OCI-M1 (cell line): Measurements from ENCODE around the gene DENND1A.

Source experiments
- DNase-seq: peaks from one replicate; lab custom pipeline; 2025; lab: John Stamatoyannopoulos, UW

Gene DENND1A

GRCh38 chr9:123534336-123534735 is 395.6 kb downstream of the DENND1A start:
- DNase-seq: no peak

GRCh38 chr9:123530244-123530643 is 399.7 kb downstream of the DENND1A start:
- DNase-seq: no peak

DNA sequence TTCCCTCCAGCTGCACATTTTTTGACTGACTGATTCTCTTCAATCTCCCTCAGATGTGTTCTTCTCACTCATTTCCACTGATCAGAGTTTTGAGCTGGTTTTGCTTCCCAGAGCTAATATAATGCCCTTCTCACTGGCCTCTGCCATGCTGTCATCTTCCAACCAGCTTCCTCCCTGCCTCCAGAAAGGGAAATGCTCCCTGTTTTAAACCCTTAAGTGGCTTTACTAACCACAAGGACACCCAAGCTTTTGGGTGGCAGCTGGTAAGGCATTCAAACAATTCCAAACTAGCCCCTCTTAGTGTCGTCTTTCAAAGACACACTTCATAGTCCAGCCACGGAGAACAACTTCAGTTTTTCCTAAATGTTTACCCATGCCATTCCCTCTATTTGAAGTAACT is 401.4 kb downstream of the DENND1A start:
- no peak for DNase-seq

DNA sequence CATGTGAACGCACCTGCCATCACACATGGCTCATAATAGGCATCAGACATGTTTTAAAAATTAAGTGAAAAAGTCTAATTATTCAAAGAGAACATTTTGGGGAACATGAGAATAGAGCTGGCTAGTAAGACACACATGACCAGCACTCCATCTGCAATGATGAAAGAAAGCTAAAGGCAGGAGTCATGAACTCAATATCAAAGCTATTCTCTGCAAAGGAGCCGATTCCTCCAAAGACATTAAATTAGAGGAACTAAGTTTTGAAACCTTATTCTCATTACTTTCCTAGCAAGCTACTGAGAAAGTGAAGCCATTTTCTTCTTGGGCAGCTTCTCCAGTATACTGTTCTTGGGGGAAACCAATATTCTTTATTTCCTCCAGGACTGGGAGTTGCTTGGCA is 401.9 kb downstream of the DENND1A start:
- no peak for DNase-seq

DNA sequence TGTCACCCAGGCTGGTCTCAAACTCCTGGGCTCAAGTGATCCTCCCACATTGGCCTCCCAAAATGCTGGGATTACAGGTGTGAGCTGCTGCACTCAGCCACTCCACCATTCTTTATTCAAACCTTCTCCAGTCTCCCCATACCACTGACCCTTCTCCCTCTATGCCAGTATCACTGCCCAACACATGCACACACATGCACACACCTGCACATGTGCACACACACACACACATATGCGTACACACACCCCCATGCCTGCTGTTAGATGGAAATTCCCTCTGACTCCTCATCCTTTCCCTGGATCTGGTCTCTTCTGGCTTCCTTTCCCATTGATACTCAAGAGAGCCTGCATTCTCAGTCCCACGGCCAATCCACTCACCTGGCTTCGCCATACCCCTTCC is 404.0 kb downstream of the DENND1A start:
- DNase-seq: no peak

DNA sequence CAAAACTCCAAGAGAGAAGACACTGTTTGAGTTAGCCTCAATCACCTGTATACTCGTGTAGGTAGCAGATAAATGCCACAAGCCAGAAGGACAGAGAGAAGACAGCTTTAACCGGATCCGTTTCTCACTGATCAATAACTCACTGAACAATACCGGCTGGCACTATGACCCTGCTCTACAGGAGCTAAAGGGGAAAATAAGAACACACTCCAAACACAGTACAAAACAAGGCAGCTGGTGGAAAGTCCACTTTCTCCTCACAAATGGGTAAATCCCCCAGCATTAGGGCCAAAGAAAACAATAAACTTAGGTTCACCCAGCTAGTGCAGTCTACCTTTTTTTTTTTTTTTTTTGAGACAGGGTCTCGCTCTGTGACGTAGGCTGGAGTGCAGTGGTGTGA is 404.5 kb downstream of the DENND1A start:
- DNase-seq: no peak

- no peak for DNase-seq
These were observed 405.1 kb downstream of the DENND1A start for GRCh38 chr9:123524866-123525265.

DNA sequence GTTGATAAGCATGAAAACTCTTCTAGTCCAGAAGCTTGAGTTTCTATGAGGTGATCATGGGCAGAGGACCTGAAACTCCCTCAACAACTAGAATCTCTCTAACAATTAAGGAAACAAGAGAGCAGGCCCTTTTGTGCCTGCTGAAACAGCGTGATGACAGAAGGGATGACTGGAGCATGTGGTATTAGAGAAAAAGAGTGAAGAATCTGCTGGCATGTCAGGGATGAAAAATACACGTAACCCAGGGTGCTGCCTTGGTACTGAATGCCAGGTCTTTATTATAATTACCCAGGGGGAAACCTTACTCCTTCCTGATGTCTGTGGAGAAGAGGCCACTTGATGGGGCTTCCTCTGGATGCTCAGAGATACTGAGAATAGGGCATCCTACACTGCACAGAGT is 406.1 kb downstream of the DENND1A start:
- no peak for DNase-seq

DNA sequence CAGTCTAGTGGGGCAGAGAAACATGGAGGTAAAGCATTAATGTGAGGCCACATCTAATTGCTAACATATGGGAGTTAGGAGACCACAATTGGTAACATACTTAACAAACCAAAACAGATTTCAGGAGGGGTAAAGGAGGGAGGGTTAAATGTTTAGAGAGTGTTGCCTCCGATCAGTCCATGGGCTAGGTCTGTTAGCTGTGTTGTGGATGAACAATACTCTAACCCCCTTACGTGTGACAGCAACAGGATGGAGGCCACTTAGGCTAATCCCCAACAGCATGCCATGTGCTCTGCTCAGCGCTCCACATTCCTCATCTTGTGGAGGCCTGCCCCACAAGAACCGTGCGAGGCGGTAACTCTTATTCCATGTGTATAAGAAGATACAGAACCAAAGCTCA is 406.9 kb downstream of the DENND1A start:
- DNase-seq: no peak

GRCh38 chr9:123522251-123522650 is 407.7 kb downstream of the DENND1A start:
- DNase-seq: no peak

GRCh38 chr9:123518338-123518737 is 411.6 kb downstream of the DENND1A start:
- DNase-seq: no peak

GRCh38 chr9:123517512-123517911 is 412.4 kb downstream of the DENND1A start:
- no peak for DNase-seq

GRCh38 chr9:123514766-123515165 is 415.2 kb downstream of the DENND1A start:
- DNase-seq: no peak

- no peak for DNase-seq
These were observed 416.4 kb downstream of the DENND1A start for GRCh38 chr9:123513554-123513953.

DNA sequence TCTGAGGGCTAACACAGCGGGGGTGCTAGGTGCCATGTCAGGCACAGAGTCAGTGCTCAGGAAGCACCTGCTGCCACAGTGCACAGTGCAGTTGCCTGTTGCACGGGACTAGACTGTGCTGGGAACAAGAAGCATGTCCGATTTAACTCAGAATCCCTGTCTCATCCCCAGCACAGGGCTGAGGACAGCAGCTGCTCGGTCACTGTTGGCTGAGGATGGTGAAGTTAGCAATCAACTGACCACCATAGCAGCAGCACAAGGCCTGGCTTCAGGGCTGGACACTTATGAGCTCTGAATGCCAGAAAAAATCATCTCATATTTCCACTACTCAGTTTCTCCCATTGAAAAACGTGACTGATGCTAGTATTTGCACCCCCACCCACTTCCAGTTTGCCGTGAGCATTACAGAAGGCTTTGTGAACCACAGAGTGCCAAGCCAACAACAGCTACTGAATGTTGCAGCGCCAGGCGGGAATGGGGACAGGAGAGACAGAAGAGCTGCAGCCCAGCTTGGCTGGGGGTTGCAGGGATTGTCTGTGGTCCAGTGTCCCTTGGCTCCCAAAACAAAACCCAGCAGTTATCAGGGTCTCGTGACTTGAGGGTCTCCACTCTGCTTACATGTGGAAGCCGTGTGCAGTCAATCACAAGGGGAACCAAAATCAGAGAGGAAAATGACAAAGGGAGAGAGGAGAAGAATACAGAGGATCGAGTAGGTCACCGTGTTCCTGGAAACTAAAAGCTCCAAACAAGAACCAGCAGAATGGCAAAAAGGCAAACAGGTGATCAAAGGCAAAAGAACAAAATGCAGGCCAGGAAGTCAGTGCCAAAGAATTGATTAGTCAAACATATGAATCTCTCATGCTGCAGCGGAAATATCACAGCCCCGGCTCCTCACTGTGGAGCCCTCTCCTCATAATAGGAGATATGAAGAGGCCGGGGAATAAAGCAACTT is 418.3 kb downstream of the DENND1A start:
- DNase-seq: no peak

GRCh38 chr9:123509646-123510045 is 420.3 kb downstream of the DENND1A start:
- DNase-seq: no peak

DNA sequence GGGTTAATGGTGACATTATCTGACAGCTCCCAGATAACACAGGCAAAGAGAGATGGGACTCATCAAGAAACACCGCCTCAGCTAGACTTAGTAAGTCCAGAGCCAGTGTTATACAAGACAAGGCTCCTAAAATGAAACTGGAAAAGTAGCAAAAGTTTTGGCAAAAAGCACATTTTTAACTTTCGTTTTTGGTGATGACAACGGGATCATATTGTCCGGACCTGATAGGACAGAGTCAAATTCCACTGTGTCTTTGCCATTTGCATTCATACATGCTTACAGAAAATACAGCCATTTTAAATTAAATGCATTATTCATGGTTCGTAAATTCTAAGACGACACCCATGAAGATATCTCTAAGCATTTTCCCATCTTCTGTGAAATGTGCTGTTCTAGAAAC is 421.9 kb downstream of the DENND1A start:
- DNase-seq: peak; percentile 62

DNA sequence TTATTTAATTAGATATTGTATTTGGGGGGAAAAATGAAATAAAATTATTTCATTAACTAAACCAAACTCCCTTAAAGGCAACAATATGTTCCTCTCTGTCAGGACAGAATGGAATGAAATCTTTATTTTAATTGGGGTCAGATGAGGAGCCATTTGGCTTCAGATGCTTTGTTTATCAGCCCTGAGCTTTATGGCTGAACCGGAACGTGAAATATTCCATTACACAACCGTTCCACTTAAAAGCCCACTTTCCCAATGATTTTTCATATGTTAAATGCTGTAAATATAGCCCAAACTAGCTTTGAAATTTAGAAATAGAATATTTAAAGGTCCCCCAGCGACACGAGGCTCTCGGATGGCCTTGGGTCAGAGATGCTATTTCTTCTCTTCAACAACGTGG is 424.4 kb downstream of the DENND1A start:
- no peak for DNase-seq

DNA sequence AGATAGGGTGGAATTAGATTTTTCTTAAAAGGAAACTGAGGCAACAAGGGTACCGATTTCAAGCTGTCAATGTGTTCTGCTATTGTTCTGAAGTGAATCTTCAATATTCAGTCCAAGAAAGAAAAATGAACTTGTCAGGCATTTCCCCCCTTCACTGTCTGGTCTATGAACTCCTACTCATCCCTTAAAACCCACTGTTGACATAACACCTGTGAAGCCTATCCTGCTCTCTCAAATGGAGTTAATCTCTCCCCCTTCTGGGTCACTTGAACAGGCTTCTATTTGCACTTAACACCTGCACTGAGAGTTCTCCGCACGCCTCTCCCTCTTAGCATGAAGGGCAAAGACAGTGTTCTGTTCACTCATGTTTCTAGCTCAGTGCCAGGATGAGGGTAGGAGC is 429.6 kb downstream of the DENND1A start:
- DNase-seq: no peak

GRCh38 chr9:123497830-123498229 is 432.1 kb downstream of the DENND1A start:
- DNase-seq: no peak

DNA sequence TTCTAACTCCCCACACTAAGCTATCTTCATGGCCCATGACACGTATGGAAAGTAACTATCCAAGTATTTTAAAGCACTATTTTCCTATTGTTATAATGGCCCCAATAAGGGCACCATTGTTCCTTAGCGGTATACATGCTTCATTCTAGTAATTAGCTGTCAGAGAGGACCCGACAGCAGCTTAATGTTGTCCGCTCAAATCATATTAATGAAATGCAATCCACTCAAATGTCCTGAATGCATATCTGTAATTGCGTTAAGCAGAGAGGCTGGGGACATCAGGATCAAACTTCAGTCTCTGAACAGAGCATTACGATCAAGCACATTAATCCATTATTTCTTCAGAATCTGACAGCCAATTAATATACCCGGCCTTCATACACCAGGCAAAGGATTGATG is 434.2 kb downstream of the DENND1A start:
- DNase-seq: no peak

DNA sequence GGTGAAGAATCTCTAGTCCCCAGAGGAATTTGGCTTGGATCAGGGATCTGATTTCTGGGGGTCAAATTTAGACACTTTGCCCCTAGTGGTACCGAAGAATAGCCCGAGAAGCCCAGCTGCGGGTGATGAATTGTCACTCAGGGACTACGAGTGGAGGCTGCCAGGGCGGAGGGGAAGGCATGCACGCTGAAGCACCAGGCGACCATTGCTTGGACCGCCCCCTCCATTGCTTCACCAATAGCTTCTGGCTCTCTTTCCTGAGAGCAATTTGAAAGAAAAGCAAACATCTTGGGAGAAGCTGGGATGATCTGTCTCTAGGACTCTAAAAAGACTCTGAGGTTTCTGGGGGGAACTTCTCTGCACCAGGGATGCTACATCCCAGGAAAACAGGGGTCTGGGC is 436.3 kb downstream of the DENND1A start:
- DNase-seq: no peak

DNA sequence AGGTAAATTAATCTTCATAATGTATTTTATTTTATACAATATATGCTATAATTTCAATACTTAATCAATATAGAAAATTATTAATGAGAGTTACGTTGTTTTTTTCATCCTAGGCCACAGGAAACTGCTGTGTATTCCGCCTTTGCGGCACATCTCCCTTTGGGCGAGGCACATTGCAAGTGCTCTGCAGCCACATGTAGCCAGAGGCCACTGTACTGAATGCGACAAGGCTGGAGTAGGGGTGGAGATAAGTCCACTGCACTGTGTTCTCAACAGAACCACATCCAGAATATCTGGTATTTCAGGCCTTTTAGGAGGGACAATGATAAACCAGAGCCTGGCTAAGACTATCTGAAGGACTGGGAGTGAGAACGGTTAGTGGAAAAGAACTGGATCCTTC is 439.2 kb downstream of the DENND1A start:
- DNase-seq: no peak

DNA sequence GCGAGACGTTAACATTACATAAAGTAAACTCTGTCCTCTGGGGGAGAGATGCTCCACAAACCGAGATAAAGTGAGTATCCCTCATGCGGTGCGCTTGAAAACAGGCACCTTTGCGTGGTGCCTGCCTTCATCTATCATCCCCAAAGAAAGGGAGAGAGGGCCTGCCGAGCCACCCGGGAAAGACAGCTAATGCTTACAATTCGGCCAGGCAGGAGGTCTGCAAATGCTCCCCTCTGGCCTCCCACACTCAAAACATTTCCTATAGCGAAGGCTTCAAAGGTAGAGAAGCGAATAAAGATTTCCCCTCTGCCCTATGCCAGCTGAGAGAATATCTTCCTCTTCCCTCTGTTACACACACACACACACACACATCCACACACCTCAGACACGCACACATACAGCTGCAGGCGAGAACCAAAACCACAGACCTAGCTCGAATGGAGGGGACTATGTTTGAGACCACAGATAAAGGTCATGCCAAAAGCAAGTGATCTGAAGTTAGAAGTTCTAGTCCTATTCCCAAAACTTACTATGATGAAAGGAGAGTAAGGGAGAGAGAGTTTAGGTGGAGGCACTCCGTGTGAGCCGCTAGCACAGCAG is 441.1 kb downstream of the DENND1A start:
- peak; percentile 19 for DNase-seq
